Measurements from ENCODE around the gene SRSF8.

DNA sequence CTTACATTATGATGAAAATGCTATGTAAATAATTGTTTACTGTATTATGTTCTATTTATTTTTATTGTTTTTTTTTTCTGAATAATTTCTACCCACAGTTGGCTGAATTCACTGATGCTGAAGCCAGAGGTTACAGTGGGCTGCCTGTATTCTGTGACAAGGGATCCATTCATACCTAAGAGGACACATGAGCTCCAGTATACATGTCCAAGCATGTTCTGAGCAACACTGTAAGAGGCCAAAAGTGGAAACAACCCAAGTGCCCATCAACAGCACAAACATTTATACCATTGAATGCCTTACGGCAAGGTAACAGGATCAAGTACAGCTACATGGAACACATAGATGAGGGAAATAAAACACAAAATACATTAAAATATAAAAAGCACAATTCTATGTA lies 1.4 kb upstream of the SRSF8 start:
- TF ChIP-seq CTCF (IDR thresholded peaks at IDR 0.05) (no peak), POLR2A (IDR thresholded peaks at IDR 0.05) (no peak), EP300 (IDR thresholded peaks at IDR 0.05; ENCODE audit: low read depth) (no peak), POLR2AphosphoS5 (IDR thresholded peaks at IDR 0.05) (no peak)

All from transverse colon (tissue), 4 donors.